Liver (tissue), 9 donors: Measurements from ENCODE around the gene TBC1D10A. TPM values are rescaled to one million over a fixed set of nuclear protein-coding genes. Genes with fewer than 3 reads are reported as not detected.
A peak's percentile ranks its signal among the peaks of the same experiment; 100 is the strongest.

Source experiments
- DNase-seq: peaks from one replicate; pipeline ENCODE4 v3.0.0-alpha.2; 2017; ENCODE audit warnings: low spot score
- H3K27ac ChIP-seq, 2 donors: one replicate each; pipeline ENCODE4 v1.7.0; 2013; ENCODE audit warnings: inconsistent platforms in 2 of 2, low read length in 2 of 2, control low read depth in 1 of 2, low read depth in 1 of 2, mild to moderate bottlenecking in 1 of 2
- H3K27me3 ChIP-seq, 4 donors: one replicate each; pipeline versions ENCODE4 v1.6.1 to v1.7.0; 2013; ENCODE audit warnings: low read length in 3 of 4, inconsistent platforms in 1 of 4, mild to moderate bottlenecking in 1 of 4, moderate library complexity in 1 of 4; ENCODE audit not compliant: control insufficient read depth in 4 of 4, insufficient read depth in 4 of 4
- H3K36me3 ChIP-seq, 4 donors: one replicate each; pipeline versions ENCODE4 v1.6.1 to v1.7.0; 2013; ENCODE audit warnings: low read length in 3 of 4, mild to moderate bottlenecking in 3 of 4, low read depth in 1 of 4, moderate library complexity in 1 of 4; ENCODE audit not compliant: control insufficient read depth in 4 of 4, insufficient read depth in 3 of 4
- H3K4me1 ChIP-seq, 4 donors: one replicate each; pipeline versions ENCODE4 v1.6.1 to v1.7.0; 2013; ENCODE audit warnings: low read length in 3 of 4, mild to moderate bottlenecking in 3 of 4, moderate library complexity in 1 of 4; ENCODE audit not compliant: control insufficient read depth in 4 of 4, insufficient read depth in 4 of 4
- H3K4me3 ChIP-seq, 3 donors: one replicate each; pipeline versions ENCODE4 v1.6.1 to v1.7.0; 2013; ENCODE audit warnings: low read length in 3 of 3, control low read depth in 1 of 3, low read depth in 1 of 3, mild to moderate bottlenecking in 1 of 3
- H3K9ac ChIP-seq, 2 donors: one replicate each; pipeline ENCODE4 v1.7.0; 2013; ENCODE audit warnings: low read length in 2 of 2, mild to moderate bottlenecking in 2 of 2, moderate library complexity in 2 of 2, control low read depth in 1 of 2, low read depth in 1 of 2
- H3K9me3 ChIP-seq, 4 donors: one replicate each; pipeline versions ENCODE4 v1.6.1 to v1.7.0; 2013; ENCODE audit warnings: low read length in 3 of 4; ENCODE audit not compliant: control insufficient read depth in 4 of 4
- EGR1 ChIP-seq, 2 donors: IDR thresholded peaks; 2 replicates each; pipeline ENCODE4 v1.6.1; 2016 to 2018; ENCODE audit warnings: antibody characterized with exemption in 2 of 2, low read depth in 2 of 2
- FOXA1 ChIP-seq: IDR thresholded peaks from 2 replicates; pipeline ENCODE4 v1.6.1; 2016; ENCODE audit warnings: antibody characterized with exemption
- FOXA2 ChIP-seq: IDR thresholded peaks from 2 replicates; pipeline ENCODE4 v1.6.1; 2016; ENCODE audit warnings: antibody characterized with exemption
- GABPA ChIP-seq, 2 donors: IDR thresholded peaks in 1 of 2; conservative IDR thresholded peaks in 1 of 2; 2 replicates each; pipeline ENCODE4 v1.6.1; 2016; ENCODE audit warnings: antibody characterized with exemption in 2 of 2, mild to moderate bottlenecking in 1 of 2, moderate library complexity in 1 of 2
- HNF4A ChIP-seq, 2 donors: conservative IDR thresholded peaks; 2 replicates each; pipeline ENCODE4 v1.6.1; 2016; ENCODE audit warnings: antibody characterized with exemption in 2 of 2, mild to moderate bottlenecking in 2 of 2
- HNF4G ChIP-seq: IDR thresholded peaks from 2 replicates; pipeline ENCODE4 v1.6.1; 2016; ENCODE audit warnings: antibody characterized with exemption
- JUND ChIP-seq, 2 donors: IDR thresholded peaks; 2 replicates each; pipeline ENCODE4 v1.6.1; 2016; ENCODE audit warnings: antibody characterized with exemption in 2 of 2
- NR2F2 ChIP-seq: IDR thresholded peaks from 2 replicates; pipeline ENCODE4 v1.6.1; 2016; ENCODE audit warnings: antibody characterized with exemption
- RXRA ChIP-seq, 2 donors: IDR thresholded peaks; 2 replicates each; pipeline ENCODE4 v1.6.1; 2017 to 2018; ENCODE audit warnings: antibody characterized with exemption in 2 of 2, mild to moderate bottlenecking in 1 of 2
- SP1 ChIP-seq: IDR thresholded peaks from 2 replicates; pipeline ENCODE4 v1.6.1; 2018; ENCODE audit warnings: antibody characterized with exemption, mild to moderate bottlenecking
- TAF1 ChIP-seq: conservative IDR thresholded peaks from 2 replicates; pipeline ENCODE4 v1.6.1; 2016; ENCODE audit warnings: antibody characterized with exemption, mild to moderate bottlenecking
- YY1 ChIP-seq: IDR thresholded peaks from 2 replicates; pipeline ENCODE4 v1.6.1; 2016; ENCODE audit warnings: antibody characterized with exemption, mild to moderate bottlenecking
- WGBS: extraction: QIAGEN DNeasy Blood & Tissue Kit; methylation state at CpG from one replicate; pipeline ENCODE4 v1.1.7; 2013; 5-methylcytosine and 5-hydroxymethylcytosine counted together
- polyA plus RNA-seq, 2 donors: library from polyadenylated mRNA; stranded (reverse) in 1 of 2; unstranded in 1 of 2; fragments of 200-250 nt in 1 of 2; fragments of >200 nt in 1 of 2; fragmentation: Nextera tagmentation in 1 of 2; extraction: Ambion mirVana in 1 of 2; gene quantifications; one replicate each; pipeline versions ENCODE4 v1.2.1 to v1.2.3, GENCODE V29; 2013 to 2015
- total RNA-seq, 2 donors: library from RNA; depleted of rRNA; stranded (reverse); fragments of >200 nt; gene quantifications; one replicate each; pipeline ENCODE4 v1.2.3, GENCODE V29; 2014
- TF ChIP-seq, protein P1 (sequence below): IDR thresholded peaks from 2 replicates; pipeline ENCODE4 v1.6.1; 2016; ENCODE audit warnings: antibody characterized with exemption
- TF ChIP-seq, protein P2 (sequence below): fragments of 150-350 bp; IDR thresholded peaks from 2 replicates; pipeline ENCODE4 v1.5.1; 2017; ENCODE audit warnings: improper control_type of control experiment, low read depth, low read length; ENCODE audit not compliant: missing input control
- TF ChIP-seq, protein P3 (sequence below): IDR thresholded peaks from 2 replicates; pipeline ENCODE4 v1.6.1; 2016; ENCODE audit warnings: antibody characterized with exemption
- donor health status: healthy.
- donor health status: healthy.
- donor health status: healthy.
- donor health status: healthy.
- donor health status: healthy.

TBC1D10A gene
- total and polyA plus RNA-seq, 4 donors = 3.6 to 9.2 (median 8.2) TPM

DNA sequence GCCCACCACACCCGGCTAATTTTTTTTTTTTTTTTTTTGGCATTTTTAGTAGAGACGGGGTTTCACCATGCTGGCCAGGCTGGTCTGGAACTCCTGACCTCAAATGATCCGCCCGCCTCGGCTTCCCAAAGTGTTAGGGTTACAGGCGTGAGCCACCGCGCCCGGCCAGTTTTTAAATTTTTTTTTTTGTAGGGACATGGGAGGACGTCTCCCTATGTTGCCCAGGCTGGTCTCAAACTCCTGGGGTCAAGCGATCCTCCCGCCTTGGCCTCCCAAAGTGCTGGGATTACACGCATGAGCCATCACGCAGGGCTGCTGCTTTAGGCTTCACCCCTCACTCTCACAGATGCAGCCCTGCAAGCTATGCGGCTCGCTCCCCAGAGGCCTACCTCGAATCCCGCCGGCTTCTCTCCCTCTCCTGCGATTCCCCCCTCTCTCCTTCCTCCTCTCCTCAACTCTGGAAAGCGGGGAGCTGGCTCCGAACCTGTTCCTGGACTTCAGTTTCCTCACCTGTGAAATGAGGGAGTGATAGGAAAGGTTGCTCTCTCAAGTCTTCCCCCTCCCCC, 31.0 kb upstream of the TBC1D10A start:
- no peak for TF ChIP-seq JUND (IDR thresholded peaks at IDR 0.05)
- no peak for TF ChIP-seq EGR1 (IDR thresholded peaks at IDR 0.05; ENCODE audit: low read depth in 2 of 2)
- no peak for TF ChIP-seq YY1
- no peak for TF ChIP-seq HNF4G
- no peak for TF ChIP-seq TAF1
- TF ChIP-seq FOXA2 = no peak
- no peak for TF ChIP-seq RXRA (IDR thresholded peaks at IDR 0.05)
- TF ChIP-seq, protein P1, sequence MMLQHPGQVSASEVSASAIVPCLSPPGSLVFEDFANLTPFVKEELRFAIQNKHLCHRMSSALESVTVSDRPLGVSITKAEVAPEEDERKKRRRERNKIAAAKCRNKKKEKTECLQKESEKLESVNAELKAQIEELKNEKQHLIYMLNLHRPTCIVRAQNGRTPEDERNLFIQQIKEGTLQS = no peak
- TF ChIP-seq GABPA (IDR thresholded peaks at IDR 0.05 in 1 of 2, conservative IDR thresholded peaks at IDR 0.05 in 1 of 2) = no peak
- H3K4me3 ChIP-seq = no peak overlapping the region
- 65% methylated on average over 22 of the region's 22 CpGs for WGBS

DNA sequence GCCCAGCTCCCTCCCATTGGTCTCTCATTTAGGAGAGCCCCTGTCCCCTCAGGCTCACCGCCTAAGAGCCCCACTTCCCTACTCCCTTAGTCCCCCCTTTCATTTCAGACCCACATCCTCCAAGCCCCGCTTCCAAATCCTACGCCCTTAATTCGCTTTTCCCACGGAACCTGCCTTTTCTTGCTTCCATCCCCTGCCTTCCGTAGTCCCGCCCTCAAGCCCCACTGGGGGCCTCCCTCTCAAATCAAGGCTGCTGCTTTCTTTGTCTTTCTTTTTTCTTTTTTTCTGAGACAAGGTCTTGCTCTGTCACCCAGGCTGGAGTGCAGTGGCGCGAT, 30.5 kb upstream of the TBC1D10A start:
- TF ChIP-seq FOXA2 (no peak), EGR1 (IDR thresholded peaks at IDR 0.05; ENCODE audit: low read depth in 2 of 2) (no peak), YY1 (no peak), JUND (IDR thresholded peaks at IDR 0.05) (no peak), HNF4A (conservative IDR thresholded peaks at IDR 0.05) (no peak), TAF1 (no peak), NR2F2 (no peak), GABPA (IDR thresholded peaks at IDR 0.05 in 1 of 2, conservative IDR thresholded peaks at IDR 0.05 in 1 of 2) (no peak), FOXA1 (no peak), SP1 (no peak)
- TF ChIP-seq, protein P1 = no peak
- TF ChIP-seq, protein P2, sequence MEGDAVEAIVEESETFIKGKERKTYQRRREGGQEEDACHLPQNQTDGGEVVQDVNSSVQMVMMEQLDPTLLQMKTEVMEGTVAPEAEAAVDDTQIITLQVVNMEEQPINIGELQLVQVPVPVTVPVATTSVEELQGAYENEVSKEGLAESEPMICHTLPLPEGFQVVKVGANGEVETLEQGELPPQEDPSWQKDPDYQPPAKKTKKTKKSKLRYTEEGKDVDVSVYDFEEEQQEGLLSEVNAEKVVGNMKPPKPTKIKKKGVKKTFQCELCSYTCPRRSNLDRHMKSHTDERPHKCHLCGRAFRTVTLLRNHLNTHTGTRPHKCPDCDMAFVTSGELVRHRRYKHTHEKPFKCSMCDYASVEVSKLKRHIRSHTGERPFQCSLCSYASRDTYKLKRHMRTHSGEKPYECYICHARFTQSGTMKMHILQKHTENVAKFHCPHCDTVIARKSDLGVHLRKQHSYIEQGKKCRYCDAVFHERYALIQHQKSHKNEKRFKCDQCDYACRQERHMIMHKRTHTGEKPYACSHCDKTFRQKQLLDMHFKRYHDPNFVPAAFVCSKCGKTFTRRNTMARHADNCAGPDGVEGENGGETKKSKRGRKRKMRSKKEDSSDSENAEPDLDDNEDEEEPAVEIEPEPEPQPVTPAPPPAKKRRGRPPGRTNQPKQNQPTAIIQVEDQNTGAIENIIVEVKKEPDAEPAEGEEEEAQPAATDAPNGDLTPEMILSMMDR = no peak
- TF ChIP-seq, protein P3, sequence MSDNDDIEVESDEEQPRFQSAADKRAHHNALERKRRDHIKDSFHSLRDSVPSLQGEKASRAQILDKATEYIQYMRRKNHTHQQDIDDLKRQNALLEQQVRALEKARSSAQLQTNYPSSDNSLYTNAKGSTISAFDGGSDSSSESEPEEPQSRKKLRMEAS = no peak
- peak overlapping the region; percentile 78 to 88 (median 80) for H3K4me3 ChIP-seq
- no peaks in the 10 kb centered on the region for H3K9me3 ChIP-seq
- no peak for DNase-seq
- H3K27me3 ChIP-seq = no peaks in the 10 kb centered on the region
- peaks cover 5 to 9% (median 7%) of the 10 kb centered on the region in 4 donors for H3K36me3 ChIP-seq
- peak overlapping the region in 1 of 2 donors; percentile 1 for H3K9ac ChIP-seq
- WGBS = 3% methylated on average over 9 of the region's 9 CpGs
- peak overlapping the region; percentile 97 to 100 for H3K27ac ChIP-seq
- peaks cover 6 to 32% (median 26%) of the 10 kb centered on the region in 4 donors for H3K4me1 ChIP-seq

More for the DNA sequence above, 31.0 kb upstream of the TBC1D10A start:
- Histone ChIP-seq H3K9me3 (no peaks in the 10 kb centered on the region), H3K36me3 (peaks cover under 1 to 3% (median 2%) of the 10 kb centered on the region in 4 donors), H3K27ac (no peak overlapping the region), H3K4me1 (peaks cover 6 to 32% (median 26%) of the 10 kb centered on the region in 4 donors), H3K9ac (no peak overlapping the region), H3K27me3 (no peaks in the 10 kb centered on the region)
- DNase-seq = no peak
